Progenitor cell of endocrine pancreas (in vitro differentiated cells): ENCODE data around the gene SLC4A3. TPM values are rescaled to one million over a fixed set of nuclear protein-coding genes. Genes with fewer than 3 reads are reported as not detected.
A peak's percentile ranks its signal among the peaks of the same experiment; 100 is the strongest.

Source experiments
- DNase-seq: peaks from one replicate; pipeline ENCODE4 v3.0.0; 2021; ENCODE audit warnings: low spot score; ENCODE audit not compliant: unreplicated experiment
- H3K27ac Mint-ChIP-seq: 2 replicates; pipeline ENCODE4 v1.8.0; 2021; ENCODE audit warnings: mild to moderate bottlenecking, moderate library complexity, mixed read lengths
- H3K27me3 Mint-ChIP-seq: 2 replicates; pipeline ENCODE4 v1.8.0; 2021; ENCODE audit warnings: mixed read lengths
- H3K36me3 Mint-ChIP-seq: 2 replicates; pipeline ENCODE4 v1.8.0; 2022; ENCODE audit warnings: mixed read lengths; ENCODE audit not compliant: insufficient read depth
- H3K4me1 Mint-ChIP-seq: 2 replicates; pipeline ENCODE4 v1.8.0; 2021; ENCODE audit warnings: low read depth, mixed read lengths
- H3K4me3 Mint-ChIP-seq: 2 replicates; pipeline ENCODE4 v1.8.0; 2021; ENCODE audit warnings: low read depth, mild to moderate bottlenecking, moderate library complexity, mixed read lengths
- H3K9me3 Mint-ChIP-seq: 2 replicates; pipeline ENCODE4 v1.8.0; 2021; ENCODE audit warnings: low read depth, mixed read lengths
- CTCF ChIP-seq: fragments of 200-600 bp; sonication (generic); IDR thresholded peaks from one replicate; pipeline ENCODE4 v1.5.0; 2021; ENCODE audit warnings: antibody characterized with exemption, mild to moderate bottlenecking; ENCODE audit not compliant: unreplicated experiment
- total RNA-seq: library from RNA; stranded (reverse); gene quantifications from 2 replicates; pipeline ENCODE4 v1.2.1, GENCODE V29; 2021

Gene SLC4A3
- total RNA-seq, 1 donor from 2014 or later: 17.0 TPM

- DNase-seq: no peak
- Mint-ChIP-seq H3K9me3 (no peaks in the 10 kb centered on the region), H3K4me1 (no peaks in the 10 kb centered on the region), H3K27me3 (peaks cover 23% of the 10 kb centered on the region), H3K27ac (no peak overlapping the region), H3K36me3 (no peaks in the 10 kb centered on the region), H3K4me3 (no peak overlapping the region)
- TF ChIP-seq CTCF: no peak
Observed at GRCh38 chr2:219670386-219670785, 43.0 kb downstream of the SLC4A3 start.

- Mint-ChIP-seq H3K36me3 (no peaks in the 10 kb centered on the region), H3K27me3 (peaks cover 24% of the 10 kb centered on the region), H3K9me3 (no peaks in the 10 kb centered on the region), H3K4me1 (no peaks in the 10 kb centered on the region), H3K27ac (peak overlapping the region; percentile 20), H3K4me3 (no peak overlapping the region)
- TF ChIP-seq CTCF: no peak
- no peak for DNase-seq
Observed at GRCh38 chr2:219671279-219671678, 43.8 kb downstream of the SLC4A3 start.

GRCh38 chr2:219672406-219672805 is 45.0 kb downstream of the SLC4A3 start:
- no peak overlapping the region for H3K27ac Mint-ChIP-seq
- no peak for TF ChIP-seq CTCF
- no peak overlapping the region for H3K4me3 Mint-ChIP-seq
- H3K27me3 Mint-ChIP-seq: peaks cover 28% of the 10 kb centered on the region
- no peaks in the 10 kb centered on the region for H3K9me3 Mint-ChIP-seq
- no peaks in the 10 kb centered on the region for H3K4me1 Mint-ChIP-seq
- H3K36me3 Mint-ChIP-seq: no peaks in the 10 kb centered on the region
- DNase-seq: no peak

GRCh38 chr2:219675221-219675620 is 47.8 kb downstream of the SLC4A3 start:
- Mint-ChIP-seq H3K9me3 (no peaks in the 10 kb centered on the region), H3K27ac (no peak overlapping the region), H3K27me3 (peaks cover 22% of the 10 kb centered on the region), H3K4me1 (no peaks in the 10 kb centered on the region), H3K36me3 (no peaks in the 10 kb centered on the region), H3K4me3 (no peak overlapping the region)
- no peak for DNase-seq
- no peak for TF ChIP-seq CTCF

- no peak overlapping the region for H3K27ac Mint-ChIP-seq
- H3K9me3 Mint-ChIP-seq: no peaks in the 10 kb centered on the region
- no peaks in the 10 kb centered on the region for H3K36me3 Mint-ChIP-seq
- DNase-seq: no peak
- H3K4me3 Mint-ChIP-seq: no peak overlapping the region
- TF ChIP-seq CTCF: no peak
- no peaks in the 10 kb centered on the region for H3K4me1 Mint-ChIP-seq
- peaks cover 18% of the 10 kb centered on the region for H3K27me3 Mint-ChIP-seq
Observed at GRCh38 chr2:219676586-219676985, 49.2 kb downstream of the SLC4A3 start.

GRCh38 chr2:219679041-219679440 is 51.6 kb downstream of the SLC4A3 start:
- DNase-seq: no peak
- TF ChIP-seq CTCF: no peak
- H3K9me3 Mint-ChIP-seq: peaks cover 8% of the 10 kb centered on the region
- H3K36me3 Mint-ChIP-seq: peaks cover 2% of the 10 kb centered on the region
- no peak overlapping the region for H3K4me3 Mint-ChIP-seq
- H3K27me3 Mint-ChIP-seq: peaks cover 20% of the 10 kb centered on the region
- H3K4me1 Mint-ChIP-seq: no peaks in the 10 kb centered on the region
- no peak overlapping the region for H3K27ac Mint-ChIP-seq
